H1 (cell line): ENCODE results near the gene JPT1. TPM values are rescaled to one million over a fixed set of nuclear protein-coding genes. Genes with fewer than 3 reads are reported as not detected.

Experiments
- polyA plus RNA-seq, 7 experiments: library from polyadenylated mRNA; depleted of rRNA in 3 of 7; stranded (reverse) in 5 of 7; unstranded in 2 of 7; fragments of >200 nt in 5 of 7; fragments of 200-250 nt in 2 of 7; gene quantifications; 1 replicate in 5 of 7; 2 replicates in 1 of 7; 4 replicates in 1 of 7; pipeline versions ENCODE4 v1.2.1 to v1.2.3, GENCODE V29; 2011 to 2013; ENCODE audit warnings: missing spikeins in 2 of 7, mixed read lengths in 2 of 7
- total RNA-seq: library from RNA; stranded (reverse); fragmentation: NEBNext Ultra II Directional; extraction: Animal tissue kit (Norgen Biotek cat#: 25700); gene quantifications from 2 replicates; pipeline ENCODE4 v1.2.1, GENCODE V29; 2021
- TF ChIP-seq, protein P1 (sequence below): IDR thresholded peaks from 2 replicates; pipeline ENCODE4 v1.6.1; 2012; ENCODE audit warnings: inconsistent platforms

Gene JPT1
- total and polyA plus RNA-seq, 2 of the 8 experiments (the other 6 are each of a cell fraction or from before 2014, with no cell fraction given) = 154 to 369 TPM

- TF ChIP-seq, protein P1, sequence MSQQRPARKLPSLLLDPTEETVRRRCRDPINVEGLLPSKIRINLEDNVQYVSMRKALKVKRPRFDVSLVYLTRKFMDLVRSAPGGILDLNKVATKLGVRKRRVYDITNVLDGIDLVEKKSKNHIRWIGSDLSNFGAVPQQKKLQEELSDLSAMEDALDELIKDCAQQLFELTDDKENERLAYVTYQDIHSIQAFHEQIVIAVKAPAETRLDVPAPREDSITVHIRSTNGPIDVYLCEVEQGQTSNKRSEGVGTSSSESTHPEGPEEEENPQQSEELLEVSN = peak; percentile 61
Observed at GRCh38 chr17:75109407-75110233, 44.7 kb downstream of the JPT1 start, which contains the start of gene ARMC7 (continued).
